ENCODE data around the gene TSPAN19.

TSPAN19 gene

DNA sequence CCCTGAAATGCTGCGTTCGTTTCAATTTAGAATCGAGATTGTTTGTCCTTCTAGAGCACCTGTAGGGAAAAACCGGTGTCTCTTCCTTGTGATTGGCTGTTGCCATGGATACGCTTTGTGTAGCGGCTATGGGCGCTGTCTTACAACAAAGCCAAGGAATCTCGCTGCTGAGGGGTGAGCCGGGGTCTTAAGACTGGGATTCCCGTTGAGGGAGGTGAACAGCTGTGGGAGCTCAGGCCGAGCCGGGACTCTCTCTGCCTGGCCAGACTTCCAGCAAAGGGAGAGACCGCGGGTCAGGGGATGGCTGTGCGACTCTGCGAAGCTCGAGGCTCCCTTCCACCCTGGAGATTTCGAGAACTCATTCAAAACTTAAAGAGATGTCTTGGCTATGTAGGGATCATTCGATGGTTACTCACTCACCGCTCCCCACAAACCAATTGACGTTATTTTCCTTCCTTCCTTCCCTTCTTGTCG is at the start of gene TSPAN19, which contains the start of gene LRRIQ1:
Gene TSPAN19 (minus strand): TSS at position 44 of the 474 bp plus-strand sequence. CDS start 6,331 bp downstream, outside the sequence.
Gene LRRIQ1 (plus strand): TSS at position 118 of the 474 bp plus-strand sequence. CDS start 1,826 bp downstream, outside the sequence.
- DNase-seq (ENCODE audit: extremely low read depth, insufficient read length) = peak; percentile 20
- Histone ChIP-seq H3K36me3 (ENCODE audit: control insufficient read depth, insufficient read depth, low read length) (no peaks in the 10 kb centered on the region), H3K4me3 (replicated peaks; ENCODE audit: low read depth, low read length) (peak within 1 kb of the TSS; percentile 57), H3K27me3 (replicated peaks; ENCODE audit: control insufficient read depth, insufficient read depth, low read length) (no peaks in the 10 kb centered on the region)
- no peak for TF ChIP-seq CTCF (IDR thresholded peaks at IDR 0.05; ENCODE audit: insufficient read depth, low read length, poor library complexity, severe bottlenecking)

GRCh38 chr12:85085066-85085465 is 49.0 kb upstream of the TSPAN19 start:
- no peak for TF ChIP-seq CTCF (IDR thresholded peaks at IDR 0.05; ENCODE audit: insufficient read depth, low read length, poor library complexity, severe bottlenecking)
- Histone ChIP-seq H3K4me3 (replicated peaks; ENCODE audit: low read depth, low read length) (no peak overlapping the region), H3K36me3 (ENCODE audit: control insufficient read depth, insufficient read depth, low read length) (no peaks in the 10 kb centered on the region), H3K27me3 (replicated peaks; ENCODE audit: control insufficient read depth, insufficient read depth, low read length) (no peaks in the 10 kb centered on the region; the same call in 1 of the 2 replicates)
- DNase-seq (ENCODE audit: extremely low read depth, insufficient read length) = no peak

GRCh38 chr12:85076688-85077430 is 40.8 kb upstream of the TSPAN19 start:
- no peak for DNase-seq (ENCODE audit: extremely low read depth, insufficient read length)
- Histone ChIP-seq H3K36me3 (ENCODE audit: control insufficient read depth, insufficient read depth, low read length) (no peaks in the 10 kb centered on the region), H3K4me3 (replicated peaks; ENCODE audit: low read depth, low read length) (no peak overlapping the region), H3K27me3 (replicated peaks; ENCODE audit: control insufficient read depth, insufficient read depth, low read length) (no peaks in the 10 kb centered on the region)
- peak; percentile 52 for TF ChIP-seq CTCF (IDR thresholded peaks at IDR 0.05; ENCODE audit: insufficient read depth, low read length, poor library complexity, severe bottlenecking)

- DNase-seq (ENCODE audit: extremely low read depth, insufficient read length) = no peak
- H3K36me3 ChIP-seq (ENCODE audit: control insufficient read depth, insufficient read depth, low read length) = no peaks in the 10 kb centered on the region
- H3K4me3 ChIP-seq (replicated peaks; ENCODE audit: low read depth, low read length) = no peak overlapping the region
- no peak for TF ChIP-seq CTCF (IDR thresholded peaks at IDR 0.05; ENCODE audit: insufficient read depth, low read length, poor library complexity, severe bottlenecking)
- no peaks in the 10 kb centered on the region for H3K27me3 ChIP-seq (replicated peaks; ENCODE audit: control insufficient read depth, insufficient read depth, low read length)
These were observed 36.7 kb upstream of the TSPAN19 start for GRCh38 chr12:85072826-85073225.

GRCh38 chr12:85065837-85066482 is 29.9 kb upstream of the TSPAN19 start:
- Histone ChIP-seq H3K4me3 (replicated peaks; ENCODE audit: low read depth, low read length) (no peak overlapping the region), H3K27me3 (replicated peaks; ENCODE audit: control insufficient read depth, insufficient read depth, low read length) (no peaks in the 10 kb centered on the region), H3K36me3 (ENCODE audit: control insufficient read depth, insufficient read depth, low read length) (no peaks in the 10 kb centered on the region)
- TF ChIP-seq CTCF (IDR thresholded peaks at IDR 0.05; ENCODE audit: insufficient read depth, low read length, poor library complexity, severe bottlenecking) = no peak
- DNase-seq (ENCODE audit: extremely low read depth, insufficient read length) = no peak

Measured in GM06990 (cell line).